Tongue (tissue), 2 donors: ENCODE results near the gene BTN3A1. TPM values are rescaled to one million over a fixed set of nuclear protein-coding genes. Genes with fewer than 3 reads are reported as not detected.
"Not testable (repeated sequence)": the region's sequence is repeated elsewhere in the genome, so short reads cannot be mapped to it uniquely, and the experiment has no call there.

Experiments
- DNase-seq: peaks from one replicate; pipeline ENCODE4 v3.0.0-alpha.2; 2015
- total RNA-seq: library from RNA; depleted of rRNA; stranded (reverse); fragments of >200 nt; gene quantifications from one replicate; pipeline ENCODE4 v1.2.3, GENCODE V29; 2014

BTN3A1 gene
- total RNA-seq, result 23.4 TPM

DNA sequence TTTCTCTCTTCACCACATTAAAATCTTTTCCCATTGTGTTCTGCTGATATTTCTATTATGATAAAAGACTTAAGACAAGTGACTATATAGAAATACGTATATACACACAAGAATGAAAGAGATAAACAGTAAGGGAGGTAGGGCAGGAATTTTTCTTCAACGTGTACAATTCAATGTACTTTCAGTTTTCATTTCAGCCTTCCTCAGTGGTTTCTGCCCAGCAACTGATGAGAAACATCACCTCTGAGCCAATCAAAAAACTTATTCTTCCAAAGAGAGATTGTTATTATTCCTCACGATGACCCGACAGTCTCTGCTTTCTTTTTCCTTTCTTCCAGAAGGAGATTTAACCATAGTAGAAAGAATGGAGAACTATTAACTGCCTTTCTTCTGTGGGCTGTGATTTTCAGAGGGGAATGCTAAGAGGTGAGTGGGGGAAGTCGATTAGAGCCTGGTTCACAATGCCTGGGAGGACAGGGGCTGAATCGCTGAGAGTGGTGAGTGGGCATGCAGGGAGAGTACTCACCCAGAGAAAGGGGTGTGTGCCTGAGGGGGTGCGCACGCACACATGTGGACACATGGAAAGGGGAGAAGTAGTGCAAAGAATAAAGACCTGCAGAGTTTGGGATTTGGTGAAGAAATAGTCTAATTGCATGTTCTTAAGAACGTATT, at the start of gene BTN3A1:
TSS of gene BTN3A1 (plus strand) at position 289 of the 672 bp plus-strand sequence. CDS start 3,289 bp downstream, outside the sequence.
- peak; percentile 94 for DNase-seq

DNA sequence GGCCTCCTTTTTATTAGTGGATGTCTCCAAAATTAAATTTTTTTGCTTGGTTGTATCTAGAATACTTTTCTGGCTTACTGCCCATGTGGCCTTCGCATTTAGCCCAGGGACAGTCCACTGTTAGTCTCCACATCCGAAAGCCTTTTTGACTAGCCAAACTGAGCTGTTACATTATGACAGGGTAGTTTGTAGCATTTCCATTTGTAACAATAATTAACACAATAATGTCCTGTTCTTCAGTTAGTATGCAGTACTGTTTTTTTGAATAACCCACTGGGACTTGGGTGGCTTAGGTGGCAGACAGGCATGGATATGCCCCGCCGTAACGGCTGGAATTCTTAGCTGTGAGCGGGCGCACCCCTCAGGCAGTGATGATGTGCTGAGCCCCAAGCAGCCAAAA, 49.8 kb upstream of the BTN3A1 start:
- no peak for DNase-seq

DNA sequence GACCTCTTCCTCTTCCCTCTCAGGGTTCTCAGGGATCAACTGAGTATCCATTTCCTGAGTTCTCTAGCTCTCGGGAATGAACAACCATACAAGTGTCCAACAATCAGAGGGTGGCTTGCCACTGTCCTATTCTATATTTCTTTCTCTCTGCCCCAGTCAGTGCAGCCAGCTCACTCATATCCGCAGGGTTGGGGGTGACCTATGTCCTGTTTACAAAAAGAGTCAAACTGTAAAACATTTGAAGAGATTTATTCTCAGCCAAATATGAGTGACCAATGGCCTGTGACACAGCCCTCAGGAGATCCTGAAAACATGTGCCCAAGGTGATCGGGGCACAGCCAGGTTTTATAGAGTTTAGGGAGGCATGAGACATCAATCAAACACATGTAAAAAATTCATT, 47.9 kb upstream of the BTN3A1 start:
- DNase-seq, result no peak

DNA sequence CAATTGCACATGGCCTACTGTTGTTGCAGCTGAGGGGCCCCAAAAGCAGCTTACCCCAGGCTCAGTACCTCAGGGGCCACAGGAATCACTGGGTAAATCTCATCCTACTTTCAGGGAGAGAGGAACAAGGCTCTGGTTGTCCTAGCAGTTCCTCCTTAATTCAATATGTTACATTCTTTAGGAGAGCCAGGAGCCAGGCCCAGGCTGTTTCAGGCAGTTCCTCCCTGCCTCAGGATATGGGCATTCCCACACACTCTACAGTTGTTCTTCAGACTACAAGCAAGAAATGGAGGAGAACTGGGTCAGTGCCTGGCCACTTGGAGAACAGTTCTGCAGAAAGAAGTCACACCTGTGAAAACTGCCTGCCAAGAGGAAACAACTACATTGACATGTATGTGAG, 46.7 kb upstream of the BTN3A1 start:
- DNase-seq, result no peak

DNA sequence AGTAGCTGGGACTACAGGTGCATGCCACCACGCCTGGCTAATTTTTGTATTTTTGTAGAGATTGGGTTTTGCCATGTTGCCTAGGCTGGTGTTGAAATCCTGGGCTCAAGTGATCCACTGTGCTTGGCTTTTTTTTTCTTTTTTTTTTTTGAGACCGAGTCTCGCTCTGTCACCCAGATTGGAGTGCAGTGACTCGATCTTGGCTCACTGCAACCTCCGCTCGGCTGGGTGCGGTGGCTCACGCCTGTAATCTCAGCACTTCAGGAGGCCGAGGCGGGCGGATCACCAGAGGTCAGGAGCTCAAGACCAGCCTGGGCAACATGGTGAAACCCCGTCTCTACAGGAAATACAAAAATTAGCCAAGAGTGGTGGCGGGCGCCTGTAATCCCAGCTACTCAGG, 44.5 kb upstream of the BTN3A1 start:
- DNase-seq, result not testable (repeated sequence)

DNA sequence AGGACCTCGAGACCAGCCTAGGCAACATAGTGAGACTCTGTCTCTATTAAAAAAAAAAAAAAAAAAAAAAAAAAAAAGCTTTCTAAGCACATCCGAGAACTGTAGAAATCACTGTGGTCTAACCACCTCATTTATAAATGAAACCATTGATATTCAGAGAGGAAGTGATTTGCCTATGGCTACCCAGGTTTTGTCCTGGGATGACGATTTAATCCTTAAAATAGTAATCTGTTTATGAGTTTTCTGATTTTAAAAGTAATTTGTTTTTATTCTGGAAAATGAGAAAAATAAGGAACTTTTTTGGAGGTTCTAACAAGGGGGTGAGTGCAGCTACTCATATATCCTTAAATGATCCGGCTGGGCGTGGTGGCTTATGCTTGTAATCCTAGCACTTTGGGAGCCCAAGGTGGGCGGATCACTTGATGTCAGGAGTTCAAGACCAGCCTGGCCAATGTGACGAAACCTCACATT, 43.5 kb upstream of the BTN3A1 start:
- DNase-seq, result no peak

DNA sequence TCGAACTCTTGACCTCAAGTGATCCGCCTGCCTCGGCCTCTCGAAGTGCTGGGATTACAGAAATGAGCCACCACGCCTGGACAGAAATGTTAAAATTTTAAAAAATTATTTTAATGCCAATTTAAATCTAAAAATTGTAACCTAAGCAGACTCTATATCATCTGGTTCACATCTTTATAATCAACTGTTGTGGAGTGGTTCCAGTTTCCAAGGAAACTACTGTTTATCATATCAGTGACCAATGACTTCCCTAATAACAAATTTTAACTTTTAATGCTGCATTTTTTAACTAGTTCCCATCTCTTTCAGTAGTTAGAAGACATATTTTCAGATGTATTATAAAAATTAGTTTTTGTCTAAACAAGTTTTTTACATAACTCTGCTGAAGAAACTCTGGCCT, 42.3 kb upstream of the BTN3A1 start:
- no peak for DNase-seq

DNA sequence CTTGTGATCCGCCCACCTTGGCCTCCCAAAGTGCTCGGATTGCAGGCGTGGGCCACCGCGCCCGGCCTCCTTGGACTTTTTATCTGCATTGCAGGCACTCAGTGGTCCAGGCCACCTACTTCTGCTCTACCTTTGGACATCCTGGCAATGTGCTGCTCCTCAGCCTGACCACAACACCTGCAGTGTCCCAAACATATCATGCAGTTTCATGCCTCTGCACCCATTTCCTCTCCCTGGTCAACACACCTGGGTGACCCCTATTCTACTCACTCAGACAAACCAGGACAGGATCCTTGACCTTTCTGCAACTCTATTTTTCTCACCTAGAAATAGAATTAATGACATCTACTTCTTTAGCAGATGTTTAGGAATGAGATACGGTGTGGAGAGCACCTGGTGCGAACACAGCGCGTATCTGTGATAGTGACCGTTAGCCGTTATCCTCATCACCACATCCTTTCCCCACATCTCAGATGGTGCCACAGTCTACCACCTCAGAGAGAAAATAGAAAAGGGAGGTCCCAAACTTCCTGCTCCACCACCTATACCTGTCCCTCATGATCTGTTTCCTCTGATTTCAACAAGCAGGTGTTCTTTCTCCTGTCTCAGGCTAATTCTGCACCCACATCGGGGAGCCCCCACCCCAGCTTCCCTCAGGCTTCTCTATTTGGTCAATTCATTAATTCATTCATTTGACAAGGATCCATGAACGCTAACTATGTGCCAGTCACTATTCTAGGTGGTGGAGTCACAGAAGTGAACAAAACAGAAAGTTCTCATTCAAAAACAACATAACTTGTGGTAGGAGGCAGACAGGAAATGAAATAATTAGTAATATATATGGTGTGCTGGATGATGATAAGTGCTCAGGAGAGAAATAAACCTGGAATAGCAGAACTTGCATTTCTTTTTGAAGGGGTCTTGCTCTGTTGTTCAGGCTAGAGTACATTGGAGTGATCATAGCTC, 41.3 kb upstream of the BTN3A1 start:
- DNase-seq, result no peak

DNA sequence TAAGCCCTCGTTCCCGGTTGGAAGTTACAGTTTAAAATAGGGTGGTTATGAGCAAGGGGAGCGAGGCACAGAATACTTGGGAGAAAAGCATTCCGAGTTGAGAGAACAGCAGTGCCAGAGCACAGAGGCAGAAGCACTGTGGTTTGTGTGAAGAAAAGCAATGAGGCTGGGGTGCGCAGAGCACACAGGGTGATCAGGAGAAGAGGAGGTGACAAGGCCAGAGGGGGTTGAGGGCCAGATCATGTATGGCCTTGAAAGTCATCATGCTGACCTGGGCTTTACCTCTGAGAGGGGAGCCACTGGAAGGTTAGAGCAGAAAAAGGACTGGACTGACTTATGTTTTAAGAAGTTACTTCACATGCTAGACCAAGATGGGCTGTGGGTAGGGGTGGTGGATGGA, 40.5 kb upstream of the BTN3A1 start:
- DNase-seq, result no peak

DNA sequence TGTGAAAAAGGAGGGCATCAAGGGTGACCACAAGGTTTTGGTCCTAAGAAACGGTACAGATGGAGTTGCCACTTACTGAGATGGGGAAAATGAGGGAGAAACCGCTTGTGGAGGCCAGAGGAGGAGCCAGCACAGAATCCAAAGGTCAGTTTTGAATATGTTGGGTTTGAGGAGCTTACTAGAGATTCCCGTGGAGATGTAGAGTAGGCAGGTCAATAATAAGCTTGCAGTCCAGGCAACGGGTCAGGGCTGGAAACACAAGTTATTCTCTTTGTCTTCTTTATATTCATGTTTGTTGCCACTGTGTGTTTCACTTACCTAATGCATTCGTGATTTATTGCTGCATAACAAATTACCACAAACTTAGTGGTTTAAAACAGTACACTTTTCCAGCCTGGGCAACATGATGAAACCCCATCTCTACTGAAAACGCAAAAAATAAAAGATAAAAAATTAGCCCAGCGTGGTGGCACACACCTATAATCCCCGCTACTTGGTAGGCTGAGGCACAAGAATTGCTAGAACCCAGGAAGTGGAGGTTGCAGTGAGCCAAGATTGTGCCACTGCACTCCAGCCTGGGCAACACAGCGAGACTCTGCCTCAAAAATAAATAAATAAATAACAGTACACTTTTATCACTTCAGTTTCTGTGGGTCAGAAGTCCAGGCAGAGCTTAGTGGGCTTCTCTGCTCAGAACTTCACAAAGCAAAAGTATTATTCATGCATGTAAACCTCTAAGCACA, 39.8 kb upstream of the BTN3A1 start:
- DNase-seq, result no peak

DNA sequence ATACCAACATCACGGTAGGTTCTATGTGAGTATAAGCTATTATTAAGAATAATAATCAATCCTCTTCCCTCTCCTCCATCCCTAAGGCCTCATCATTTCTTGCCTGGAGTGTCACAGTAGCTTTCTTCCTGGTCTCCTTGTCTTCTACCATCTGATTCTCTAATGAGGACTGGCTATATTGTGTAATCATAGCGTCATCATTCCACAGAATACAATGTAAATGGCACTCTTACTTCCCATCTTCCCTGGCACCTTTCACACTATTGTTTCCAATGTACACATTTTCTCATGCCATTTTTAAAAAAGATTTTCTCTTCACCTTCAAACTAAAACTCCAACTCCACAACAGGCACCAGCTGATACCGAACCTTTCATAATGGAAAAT, 39.2 kb upstream of the BTN3A1 start:
- no peak for DNase-seq

DNA sequence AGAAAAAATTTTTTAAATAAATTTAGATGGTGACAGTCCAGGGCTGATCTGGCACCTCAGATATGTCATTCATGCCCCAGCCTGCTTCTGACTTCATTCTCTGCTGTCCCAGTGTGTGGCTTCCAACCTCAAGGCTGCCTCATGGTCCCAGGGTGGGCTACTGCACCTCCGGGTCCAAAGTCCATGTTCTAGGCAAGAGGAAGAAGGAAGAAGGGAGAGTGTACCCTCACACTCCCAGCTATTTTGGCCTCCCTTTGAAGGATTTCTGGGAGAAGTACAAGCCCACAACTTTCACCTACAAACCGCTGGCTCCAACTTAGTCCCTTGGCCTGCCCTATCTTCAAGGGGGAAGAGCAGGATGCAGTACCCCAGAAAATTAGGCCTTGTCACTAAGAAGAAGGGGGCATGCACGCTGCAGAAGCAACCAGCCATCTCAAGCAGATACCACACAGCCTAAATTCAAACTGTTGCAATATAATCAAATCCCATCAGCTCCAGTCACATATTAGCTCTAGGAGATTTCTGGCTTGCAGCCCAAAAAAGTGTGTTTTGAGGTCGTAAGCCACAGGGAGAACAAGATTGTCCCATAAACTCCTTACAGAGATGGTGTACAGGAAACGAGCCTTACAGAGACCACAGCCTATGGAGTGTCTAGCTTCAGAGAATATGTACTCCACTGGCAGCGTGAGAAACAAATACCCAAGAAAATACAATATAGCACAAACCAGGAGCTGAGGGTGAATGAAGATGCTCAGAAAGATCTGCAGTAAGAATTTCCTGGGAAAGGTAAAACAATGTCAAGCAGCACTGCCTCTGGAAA, 38.0 kb upstream of the BTN3A1 start:
- DNase-seq, result no peak

DNA sequence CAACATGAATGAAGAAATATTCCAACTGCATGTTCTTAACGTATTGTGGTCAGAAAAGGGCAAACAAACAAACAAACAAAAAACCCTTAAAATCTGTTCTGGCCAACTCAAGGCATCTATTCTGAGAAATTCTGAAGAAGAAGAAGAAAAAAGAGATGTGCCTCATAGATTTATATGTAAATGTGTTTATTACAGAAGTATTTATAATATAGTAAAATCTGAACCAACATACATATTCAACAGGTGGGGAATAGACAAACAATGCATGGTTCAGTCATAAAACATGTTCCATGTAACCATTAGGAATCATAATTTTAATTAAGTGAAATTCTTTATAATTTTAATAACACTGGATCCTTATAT, 36.5 kb upstream of the BTN3A1 start:
- DNase-seq, result no peak

DNA sequence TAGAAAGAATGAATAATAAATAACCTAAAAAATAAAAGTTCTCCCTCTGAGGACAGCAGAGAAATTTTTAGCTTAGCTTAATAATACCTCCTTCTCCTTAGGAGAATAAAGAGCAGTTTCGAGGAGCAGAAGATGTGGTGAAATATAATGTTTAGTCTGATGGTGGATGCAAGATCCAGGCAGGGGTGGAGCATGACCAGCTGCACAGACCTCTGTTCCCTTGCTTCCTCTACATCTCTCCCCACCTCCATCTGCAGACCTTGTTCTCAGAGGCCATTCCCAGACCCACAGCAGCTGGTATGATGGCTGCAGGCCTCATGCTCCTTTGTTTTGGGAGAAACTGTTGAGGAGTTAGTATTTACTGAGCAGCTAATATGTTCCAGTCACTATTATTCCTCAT, 35.6 kb upstream of the BTN3A1 start:
- DNase-seq, result no peak

DNA sequence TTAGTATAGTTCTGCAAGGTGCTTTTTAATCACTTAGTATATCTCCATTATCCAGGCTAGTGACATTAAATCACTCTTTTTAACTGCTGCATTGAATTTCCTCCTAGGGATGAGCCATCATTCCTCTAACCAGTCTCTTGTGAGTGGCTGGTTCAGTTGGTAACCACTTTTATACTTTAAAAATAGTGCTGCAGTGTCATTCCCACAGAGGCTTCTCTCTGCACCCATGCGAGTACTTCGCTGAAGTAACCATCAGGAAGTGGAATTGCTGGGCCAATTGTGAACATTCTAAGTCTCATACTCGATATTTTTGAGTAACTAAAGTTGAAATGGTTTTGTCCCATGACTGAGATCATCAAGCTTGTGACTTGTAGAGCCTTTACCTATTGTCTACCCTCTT, 35.0 kb upstream of the BTN3A1 start:
- DNase-seq, result no peak

DNA sequence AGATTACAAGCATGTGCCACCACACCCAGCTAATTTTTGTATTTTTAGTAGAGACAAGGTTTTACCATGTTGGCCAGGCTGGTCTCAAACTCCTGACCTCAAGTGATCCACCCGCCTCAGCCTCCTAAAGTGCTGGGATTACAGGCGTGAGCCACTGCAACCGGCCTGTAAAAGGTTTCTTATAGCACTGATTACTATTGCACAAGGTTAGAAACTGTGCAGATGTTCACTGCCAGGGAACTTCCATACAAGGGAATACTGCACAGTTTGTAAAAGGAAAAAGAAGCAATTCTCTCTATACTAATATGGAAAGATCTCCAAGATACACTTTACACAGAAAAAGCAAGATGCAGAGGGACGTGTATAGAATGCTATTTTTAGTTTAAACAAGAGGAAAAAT, 30.3 kb upstream of the BTN3A1 start:
- not testable (repeated sequence) for DNase-seq

DNA sequence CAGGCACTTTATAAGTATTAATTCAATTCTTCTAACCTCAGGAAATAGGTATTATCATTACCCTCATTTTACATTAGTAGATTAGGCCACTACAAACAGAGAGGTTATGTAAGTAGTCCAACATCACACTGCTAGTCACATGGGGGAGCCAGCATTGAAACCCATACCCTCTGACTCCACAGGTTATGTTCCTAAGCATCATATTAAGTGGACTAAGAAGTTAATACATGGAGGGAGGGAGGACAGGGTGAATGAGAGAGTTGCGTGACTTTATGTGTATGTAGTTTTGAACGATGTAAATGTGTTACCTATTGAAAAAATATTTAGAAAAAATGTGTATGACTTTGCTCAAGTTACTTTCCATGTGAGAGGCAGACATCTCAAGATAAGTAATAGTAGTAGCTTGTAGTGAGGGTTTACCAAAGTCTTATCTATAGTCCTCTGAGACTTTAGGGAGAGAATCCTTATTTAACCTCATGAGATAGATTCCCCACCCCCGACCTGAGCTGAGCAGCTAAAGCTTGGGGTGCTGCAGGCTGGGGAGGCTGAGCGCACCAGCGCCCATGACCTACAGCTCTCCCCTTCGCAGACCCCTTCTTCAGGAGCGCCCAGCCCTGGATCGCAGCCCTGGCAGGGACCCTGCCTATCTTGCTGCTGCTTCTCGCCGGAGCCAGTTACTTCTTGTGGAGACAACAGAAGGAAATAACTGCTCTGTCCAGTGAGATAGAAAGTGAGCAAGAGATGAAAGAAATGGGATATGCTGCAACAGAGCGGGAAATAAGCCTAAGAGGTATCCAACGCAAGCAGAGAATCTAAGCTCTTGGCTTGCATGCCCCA, 29.5 kb upstream of the BTN3A1 start:
- DNase-seq, result no peak

DNA sequence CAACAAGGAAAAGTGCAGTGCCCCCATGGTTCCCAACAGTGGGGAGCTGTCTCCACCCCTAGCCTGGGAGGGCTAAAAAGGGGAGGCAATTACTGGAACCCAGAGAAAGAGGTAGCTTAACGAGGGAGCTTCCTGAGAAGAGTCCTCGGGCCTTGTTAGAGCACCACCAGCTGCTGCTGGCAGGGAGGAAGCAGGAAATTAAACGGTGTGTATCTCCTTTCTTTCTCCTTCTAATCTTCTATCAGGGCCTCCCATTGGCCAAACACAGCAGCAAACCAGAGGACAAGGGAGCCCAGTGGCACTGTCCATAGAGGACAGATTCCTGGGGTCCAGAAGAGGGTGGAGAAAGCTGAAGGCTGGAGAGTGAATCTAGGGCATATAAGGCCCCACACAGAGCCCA, 26.8 kb upstream of the BTN3A1 start:
- no peak for DNase-seq

DNA sequence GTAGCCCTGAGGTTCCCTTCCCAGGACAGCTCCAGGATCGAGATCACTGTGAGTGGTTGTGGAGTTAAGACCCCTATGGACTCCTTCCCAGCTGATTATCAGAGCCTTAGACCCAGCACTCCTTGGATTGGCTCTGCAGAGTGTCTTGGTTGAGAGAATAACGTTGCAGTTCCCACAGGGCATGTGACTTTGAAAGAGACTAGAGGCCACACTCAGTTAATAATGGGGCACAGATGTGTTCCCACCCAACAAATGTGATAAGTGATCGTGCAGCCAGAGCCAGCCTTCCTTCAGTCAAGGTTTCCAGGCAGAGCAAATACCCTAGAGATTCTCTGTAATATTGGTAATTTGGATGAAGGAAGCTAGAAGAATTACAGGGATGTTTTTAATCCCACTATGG, 24.4 kb upstream of the BTN3A1 start:
- no peak for DNase-seq

DNA sequence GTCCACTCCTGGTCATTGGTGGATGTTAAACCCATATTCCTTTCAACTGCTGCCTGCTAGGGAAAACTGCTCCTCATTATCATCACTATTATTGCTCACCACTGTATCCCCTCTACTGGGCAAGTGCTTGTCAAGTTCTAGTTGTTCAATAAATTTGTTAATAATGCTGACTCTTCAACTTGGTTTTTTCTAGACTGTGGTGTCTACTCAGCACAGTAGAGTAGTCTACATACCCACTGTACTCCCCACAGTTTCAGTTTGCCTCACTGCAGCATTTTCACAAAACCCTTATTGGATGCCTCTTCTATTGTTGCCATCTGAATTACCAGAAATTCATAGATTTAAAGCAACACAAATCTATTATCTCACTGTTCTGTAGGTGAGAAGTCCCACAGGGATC, 23.9 kb upstream of the BTN3A1 start:
- not testable (repeated sequence) for DNase-seq

DNA sequence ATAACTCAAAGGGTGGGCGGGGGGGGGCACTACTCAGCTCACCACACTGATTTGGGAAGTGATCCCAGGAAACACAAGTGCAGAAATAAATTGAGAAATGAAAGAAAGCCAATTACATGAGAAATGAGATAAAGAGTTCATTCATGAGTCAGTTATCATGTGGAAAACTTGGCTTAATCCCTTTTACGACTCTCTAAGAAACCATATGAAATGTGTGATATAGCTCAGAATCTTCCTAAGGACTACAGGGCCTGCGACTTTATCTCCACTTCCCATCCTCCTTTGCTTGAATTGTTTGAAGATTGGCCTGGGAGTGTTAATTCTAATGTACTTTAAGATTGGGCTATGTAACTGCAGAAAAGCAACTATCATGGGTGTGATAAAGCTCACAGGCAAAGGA, 22.8 kb upstream of the BTN3A1 start:
- no peak for DNase-seq
